HL-60 (cell line): Measurements from ENCODE around the gene SORT1.

ENCODE experiments used
- GABPA ChIP-seq: IDR thresholded peaks from 2 replicates; pipeline ENCODE4 v1.6.1; 2012; ENCODE audit warnings: low read depth
- POLR2AphosphoS5 ChIP-seq: IDR thresholded peaks from 2 replicates; pipeline ENCODE4 v1.6.1; 2012; ENCODE audit warnings: low read depth
- TF ChIP-seq, protein P1 (sequence below): IDR thresholded peaks from one replicate; pipeline ENCODE4 v1.5.1; 2011; ENCODE audit warnings: low read length, control low read depth, inconsistent platforms; ENCODE audit not compliant: insufficient read depth
- TF ChIP-seq, protein P2 (sequence below): IDR thresholded peaks from 2 replicates; pipeline ENCODE4 v1.6.1; 2012; ENCODE audit warnings: low read depth; ENCODE audit not compliant: insufficient replicate concordance

DNA sequence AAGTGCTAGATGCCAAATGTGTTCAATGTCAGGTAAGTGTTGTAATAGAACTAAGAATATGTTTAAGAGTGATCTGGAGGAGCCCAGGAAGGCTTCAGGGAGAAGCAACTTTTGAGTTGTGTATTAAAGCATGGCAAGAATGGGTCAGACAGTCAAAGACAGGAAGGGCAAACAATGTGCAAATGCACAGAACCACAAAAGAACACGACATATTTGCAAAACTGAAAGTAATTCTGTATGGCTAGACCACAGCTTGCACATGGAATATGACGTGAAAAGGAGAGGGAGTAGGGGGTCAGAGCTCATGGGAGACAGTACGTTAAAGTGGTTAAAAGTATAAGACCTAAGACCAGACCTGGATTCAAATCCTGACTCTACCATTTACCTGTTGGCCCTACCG is 7.1 kb upstream of the SORT1 start:
- TF ChIP-seq, protein P1, sequence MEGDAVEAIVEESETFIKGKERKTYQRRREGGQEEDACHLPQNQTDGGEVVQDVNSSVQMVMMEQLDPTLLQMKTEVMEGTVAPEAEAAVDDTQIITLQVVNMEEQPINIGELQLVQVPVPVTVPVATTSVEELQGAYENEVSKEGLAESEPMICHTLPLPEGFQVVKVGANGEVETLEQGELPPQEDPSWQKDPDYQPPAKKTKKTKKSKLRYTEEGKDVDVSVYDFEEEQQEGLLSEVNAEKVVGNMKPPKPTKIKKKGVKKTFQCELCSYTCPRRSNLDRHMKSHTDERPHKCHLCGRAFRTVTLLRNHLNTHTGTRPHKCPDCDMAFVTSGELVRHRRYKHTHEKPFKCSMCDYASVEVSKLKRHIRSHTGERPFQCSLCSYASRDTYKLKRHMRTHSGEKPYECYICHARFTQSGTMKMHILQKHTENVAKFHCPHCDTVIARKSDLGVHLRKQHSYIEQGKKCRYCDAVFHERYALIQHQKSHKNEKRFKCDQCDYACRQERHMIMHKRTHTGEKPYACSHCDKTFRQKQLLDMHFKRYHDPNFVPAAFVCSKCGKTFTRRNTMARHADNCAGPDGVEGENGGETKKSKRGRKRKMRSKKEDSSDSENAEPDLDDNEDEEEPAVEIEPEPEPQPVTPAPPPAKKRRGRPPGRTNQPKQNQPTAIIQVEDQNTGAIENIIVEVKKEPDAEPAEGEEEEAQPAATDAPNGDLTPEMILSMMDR = no peak
- TF ChIP-seq, protein P2, sequence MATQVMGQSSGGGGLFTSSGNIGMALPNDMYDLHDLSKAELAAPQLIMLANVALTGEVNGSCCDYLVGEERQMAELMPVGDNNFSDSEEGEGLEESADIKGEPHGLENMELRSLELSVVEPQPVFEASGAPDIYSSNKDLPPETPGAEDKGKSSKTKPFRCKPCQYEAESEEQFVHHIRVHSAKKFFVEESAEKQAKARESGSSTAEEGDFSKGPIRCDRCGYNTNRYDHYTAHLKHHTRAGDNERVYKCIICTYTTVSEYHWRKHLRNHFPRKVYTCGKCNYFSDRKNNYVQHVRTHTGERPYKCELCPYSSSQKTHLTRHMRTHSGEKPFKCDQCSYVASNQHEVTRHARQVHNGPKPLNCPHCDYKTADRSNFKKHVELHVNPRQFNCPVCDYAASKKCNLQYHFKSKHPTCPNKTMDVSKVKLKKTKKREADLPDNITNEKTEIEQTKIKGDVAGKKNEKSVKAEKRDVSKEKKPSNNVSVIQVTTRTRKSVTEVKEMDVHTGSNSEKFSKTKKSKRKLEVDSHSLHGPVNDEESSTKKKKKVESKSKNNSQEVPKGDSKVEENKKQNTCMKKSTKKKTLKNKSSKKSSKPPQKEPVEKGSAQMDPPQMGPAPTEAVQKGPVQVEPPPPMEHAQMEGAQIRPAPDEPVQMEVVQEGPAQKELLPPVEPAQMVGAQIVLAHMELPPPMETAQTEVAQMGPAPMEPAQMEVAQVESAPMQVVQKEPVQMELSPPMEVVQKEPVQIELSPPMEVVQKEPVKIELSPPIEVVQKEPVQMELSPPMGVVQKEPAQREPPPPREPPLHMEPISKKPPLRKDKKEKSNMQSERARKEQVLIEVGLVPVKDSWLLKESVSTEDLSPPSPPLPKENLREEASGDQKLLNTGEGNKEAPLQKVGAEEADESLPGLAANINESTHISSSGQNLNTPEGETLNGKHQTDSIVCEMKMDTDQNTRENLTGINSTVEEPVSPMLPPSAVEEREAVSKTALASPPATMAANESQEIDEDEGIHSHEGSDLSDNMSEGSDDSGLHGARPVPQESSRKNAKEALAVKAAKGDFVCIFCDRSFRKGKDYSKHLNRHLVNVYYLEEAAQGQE = no peak
- no peak for TF ChIP-seq POLR2AphosphoS5
- TF ChIP-seq GABPA = no peak
